H1 (cell line): ENCODE results near the gene BASP1.

ENCODE experiments used
- CEBPB ChIP-seq: IDR thresholded peaks from 2 replicates; pipeline ENCODE4 v1.6.1; 2012; ENCODE audit warnings: low read depth, low read length
- CTCF ChIP-seq, 3 experiments: IDR thresholded peaks; 1 replicate in 2 of 3; 2 replicates in 1 of 3; pipeline versions ENCODE4 v1.5.1 to v1.6.1; 2011; ENCODE audit warnings: low read length in 3 of 3, mild to moderate bottlenecking in 3 of 3, inconsistent platforms in 2 of 3, low read depth in 1 of 3, moderate library complexity in 1 of 3; ENCODE audit not compliant: insufficient read depth in 1 of 3; ENCODE audit errors: control extremely low read depth in 1 of 3

DNA sequence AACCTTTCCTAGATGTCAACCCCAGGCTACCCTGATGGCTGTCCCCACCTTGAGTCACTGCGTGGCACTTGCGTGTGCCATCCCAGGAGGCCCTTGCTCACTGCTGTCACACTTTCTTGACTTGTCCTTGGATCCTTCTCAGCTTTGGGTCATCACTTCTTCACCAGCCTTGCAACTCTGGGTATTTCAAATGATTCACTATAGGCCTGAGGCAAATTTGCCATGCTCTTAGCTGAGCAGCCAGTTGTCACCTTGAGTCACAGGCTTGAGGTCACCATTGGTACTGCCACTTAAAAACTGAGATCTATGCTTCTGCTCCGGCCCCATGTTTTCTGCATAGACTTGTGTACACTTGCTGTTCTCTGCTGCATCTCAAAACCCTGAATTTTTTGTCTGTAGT lies 84.7 kb downstream of the BASP1 start:
- no peak for TF ChIP-seq CEBPB
- TF ChIP-seq CTCF (IDR thresholded peaks at IDR 0.05; ENCODE audit: control extremely low read depth in 1 of 3, insufficient read depth in 1 of 3, low read depth in 1 of 3, low read length in 3 of 3): no peak
